Stimulated activated CD8-positive, alpha-beta memory T cell treated with anti-CD3 and anti-CD28 coated beads, Interleukin-15, amount 100 ng/mL, for 1 hour (primary cell): Measurements from ENCODE around the gene MNX1.

Source experiments
- DNase-seq: peaks from one replicate; pipeline ENCODE4 v3.0.0-alpha.2; 2020; ENCODE audit warnings: low read depth

Gene MNX1

GRCh38 chr7:157001920-157002818 is 8.3 kb downstream of the MNX1 start:
- no peak for DNase-seq

- DNase-seq = no peak
Observed at GRCh38 chr7:157000741-157001653, 9.5 kb downstream of the MNX1 start.

- no peak for DNase-seq
Observed at GRCh38 chr7:156999958-157000726, 10.3 kb downstream of the MNX1 start.

- DNase-seq = no peak
Observed at GRCh38 chr7:156998988-156999957, 11.2 kb downstream of the MNX1 start.

GRCh38 chr7:156994417-156994816 is 16.0 kb downstream of the MNX1 start:
- DNase-seq = no peak

GRCh38 chr7:156993925-156994235 is 16.6 kb downstream of the MNX1 start:
- no peak for DNase-seq

GRCh38 chr7:156993021-156993924 is 17.2 kb downstream of the MNX1 start:
- DNase-seq = no peak

- no peak for DNase-seq
Observed at GRCh38 chr7:156989766-156990535, 20.5 kb downstream of the MNX1 start.

GRCh38 chr7:156988343-156989185 is 21.9 kb downstream of the MNX1 start:
- no peak for DNase-seq

GRCh38 chr7:156986378-156986777 is 24.1 kb downstream of the MNX1 start:
- no peak for DNase-seq

- no peak for DNase-seq
Observed at GRCh38 chr7:156985101-156985992, 25.1 kb downstream of the MNX1 start.

- no peak for DNase-seq
Observed at GRCh38 chr7:156984174-156984891, 26.1 kb downstream of the MNX1 start.

- DNase-seq = no peak
Observed at GRCh38 chr7:156979711-156980110, 30.8 kb downstream of the MNX1 start.

- no peak for DNase-seq
Observed at GRCh38 chr7:156979007-156979606, 31.4 kb downstream of the MNX1 start.

GRCh38 chr7:156975620-156976019 is 34.8 kb downstream of the MNX1 start:
- no peak for DNase-seq

GRCh38 chr7:156969972-156970420 is 40.5 kb downstream of the MNX1 start:
- DNase-seq = no peak
